PFSK-1 (cell line): ENCODE results near the gene BICDL1.

Experiments
- POLR2AphosphoS5 ChIP-seq: IDR thresholded peaks from 2 replicates; pipeline ENCODE4 v1.6.1; 2012; ENCODE audit warnings: low read depth, mild to moderate bottlenecking, control low read depth, low read length, moderate library complexity
- TF ChIP-seq, protein P1 (sequence below), 2 experiments: IDR thresholded peaks; 2 replicates each; pipeline versions ENCODE4 v1.6.1 to v1.8.0; 2011 to 2012; ENCODE audit warnings: low read depth in 2 of 2, low read length in 2 of 2, control low read depth in 1 of 2, inconsistent platforms in 1 of 2, mild to moderate bottlenecking in 1 of 2, moderate library complexity in 1 of 2; ENCODE audit not compliant: insufficient read depth in 1 of 2

DNA sequence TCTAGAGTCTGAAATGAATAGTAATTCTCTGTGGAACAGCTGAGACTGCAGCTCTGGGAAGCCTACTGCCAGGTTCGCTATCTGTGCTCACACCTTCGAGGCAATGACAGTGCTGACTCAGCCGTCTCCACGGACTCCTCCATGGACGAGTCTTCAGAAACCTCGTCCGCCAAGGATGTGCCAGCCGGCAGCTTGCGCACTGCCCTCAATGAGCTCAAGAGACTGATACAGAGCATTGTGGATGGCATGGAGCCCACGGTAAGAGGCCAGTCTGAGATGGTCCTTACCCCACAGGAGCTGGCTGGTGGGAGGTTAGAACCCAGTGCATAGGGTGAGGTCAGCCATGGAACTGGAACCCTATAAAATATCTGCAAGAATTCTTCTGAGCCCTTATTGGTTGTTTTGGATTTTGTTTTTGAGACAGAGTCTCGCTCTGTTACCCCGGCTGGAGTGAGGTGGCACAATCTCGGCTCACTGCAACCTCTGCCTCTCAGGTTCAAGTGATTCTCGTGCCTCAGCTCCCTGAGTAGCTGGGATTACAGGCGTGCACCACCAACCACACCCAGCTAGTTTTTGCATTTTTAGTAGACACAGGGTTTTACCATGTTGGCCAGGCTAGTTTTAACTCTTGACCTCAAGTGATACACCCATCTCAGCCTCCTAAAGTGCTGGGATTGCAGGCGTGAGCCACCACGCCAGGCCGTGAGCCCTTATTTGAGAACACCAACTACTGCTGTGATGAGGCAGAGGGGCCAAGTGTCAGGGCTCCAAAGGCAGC, 83.6 kb downstream of the BICDL1 start:
- no peak for TF ChIP-seq POLR2AphosphoS5
- TF ChIP-seq, protein P1, sequence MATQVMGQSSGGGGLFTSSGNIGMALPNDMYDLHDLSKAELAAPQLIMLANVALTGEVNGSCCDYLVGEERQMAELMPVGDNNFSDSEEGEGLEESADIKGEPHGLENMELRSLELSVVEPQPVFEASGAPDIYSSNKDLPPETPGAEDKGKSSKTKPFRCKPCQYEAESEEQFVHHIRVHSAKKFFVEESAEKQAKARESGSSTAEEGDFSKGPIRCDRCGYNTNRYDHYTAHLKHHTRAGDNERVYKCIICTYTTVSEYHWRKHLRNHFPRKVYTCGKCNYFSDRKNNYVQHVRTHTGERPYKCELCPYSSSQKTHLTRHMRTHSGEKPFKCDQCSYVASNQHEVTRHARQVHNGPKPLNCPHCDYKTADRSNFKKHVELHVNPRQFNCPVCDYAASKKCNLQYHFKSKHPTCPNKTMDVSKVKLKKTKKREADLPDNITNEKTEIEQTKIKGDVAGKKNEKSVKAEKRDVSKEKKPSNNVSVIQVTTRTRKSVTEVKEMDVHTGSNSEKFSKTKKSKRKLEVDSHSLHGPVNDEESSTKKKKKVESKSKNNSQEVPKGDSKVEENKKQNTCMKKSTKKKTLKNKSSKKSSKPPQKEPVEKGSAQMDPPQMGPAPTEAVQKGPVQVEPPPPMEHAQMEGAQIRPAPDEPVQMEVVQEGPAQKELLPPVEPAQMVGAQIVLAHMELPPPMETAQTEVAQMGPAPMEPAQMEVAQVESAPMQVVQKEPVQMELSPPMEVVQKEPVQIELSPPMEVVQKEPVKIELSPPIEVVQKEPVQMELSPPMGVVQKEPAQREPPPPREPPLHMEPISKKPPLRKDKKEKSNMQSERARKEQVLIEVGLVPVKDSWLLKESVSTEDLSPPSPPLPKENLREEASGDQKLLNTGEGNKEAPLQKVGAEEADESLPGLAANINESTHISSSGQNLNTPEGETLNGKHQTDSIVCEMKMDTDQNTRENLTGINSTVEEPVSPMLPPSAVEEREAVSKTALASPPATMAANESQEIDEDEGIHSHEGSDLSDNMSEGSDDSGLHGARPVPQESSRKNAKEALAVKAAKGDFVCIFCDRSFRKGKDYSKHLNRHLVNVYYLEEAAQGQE (IDR thresholded peaks at IDR 0.05; ENCODE audit: insufficient read depth in 1 of 2, low read depth in 2 of 2, low read length in 2 of 2), result no peak
